Common myeloid progenitor, CD34-positive (primary cell): ENCODE measurements around the gene KLK4.

ENCODE experiments used
- CTCF ChIA-PET: fragments of 350-600 bp; sonication (Branson Sonifier 250); formaldehyde crosslinking; loops from one replicate; lab custom pipeline; 2021; ENCODE audit warnings: antibody characterized with exemption; lab: Charles Lee
- POLR2A ChIA-PET: fragments of 350-600 bp; sonication (Branson Sonifier 250); formaldehyde crosslinking; loops from one replicate; lab custom pipeline; 2021; ENCODE audit warnings: antibody characterized with exemption; lab: Charles Lee
- DNase-seq, 3 donors: peaks; one replicate each; pipeline versions ENCODE4 v3.0.0 to v3.0.0-alpha.2; 2013
- H3K27ac ChIP-seq, 2 experiments: 1 replicate in 1 of 2; 2 replicates in 1 of 2; pipeline ENCODE4 v1.7.0; 2013; ENCODE audit warnings: inconsistent platforms in 2 of 2, low read length in 2 of 2, mild to moderate bottlenecking in 2 of 2, low read depth in 1 of 2, moderate library complexity in 1 of 2; ENCODE audit not compliant: severe bottlenecking in 2 of 2, insufficient read depth in 1 of 2, poor library complexity in 1 of 2
- H3K27me3 ChIP-seq, 5 experiments: replicated peaks in 2 of 5; 1 replicate in 3 of 5; 2 replicates in 2 of 5; pipeline versions ENCODE4 v1.6.1 to v1.7.0; 2013; ENCODE audit warnings: low read length in 4 of 5, mild to moderate bottlenecking in 2 of 5, moderate library complexity in 2 of 5, inconsistent platforms in 1 of 5; ENCODE audit not compliant: insufficient read depth in 5 of 5, control insufficient read depth in 4 of 5
- H3K36me3 ChIP-seq, 4 experiments: 1 replicate in 2 of 4; 2 replicates in 2 of 4; pipeline versions ENCODE4 v1.6.1 to v1.7.0; 2013; ENCODE audit warnings: low read length in 3 of 4, control low read depth in 1 of 4, mild to moderate bottlenecking in 1 of 4; ENCODE audit not compliant: control insufficient read depth in 4 of 4, insufficient read depth in 4 of 4
- H3K4me1 ChIP-seq, 4 experiments: 1 replicate in 3 of 4; 2 replicates in 1 of 4; pipeline versions ENCODE4 v1.6.1 to v1.7.1; 2013; ENCODE audit warnings: low read length in 3 of 4, mild to moderate bottlenecking in 3 of 4, control low read depth in 1 of 4, inconsistent platforms in 1 of 4, moderate library complexity in 1 of 4; ENCODE audit not compliant: control insufficient read depth in 4 of 4, insufficient read depth in 4 of 4; ENCODE audit errors: control extremely low read depth in 1 of 4
- H3K4me3 ChIP-seq, 7 experiments: 1 replicate in 4 of 7; 2 replicates in 3 of 7; pipeline versions ENCODE4 v1.5.1 to v1.7.0; 2013; ENCODE audit warnings: mild to moderate bottlenecking in 7 of 7, low read length in 6 of 7, moderate library complexity in 6 of 7, inconsistent platforms in 2 of 7, low read depth in 2 of 7, control low read depth in 1 of 7; ENCODE audit not compliant: insufficient read depth in 4 of 7, control insufficient read depth in 1 of 7; ENCODE audit errors: extremely low read depth in 1 of 7
- H3K9me3 ChIP-seq, 5 experiments: 1 replicate in 4 of 5; 2 replicates in 1 of 5; pipeline versions ENCODE4 v1.6.1 to v1.7.1; 2013; ENCODE audit warnings: low read length in 4 of 5, mild to moderate bottlenecking in 2 of 5, inconsistent platforms in 1 of 5, low read depth in 1 of 5, moderate library complexity in 1 of 5; ENCODE audit not compliant: control insufficient read depth in 4 of 5, insufficient read depth in 2 of 5; ENCODE audit errors: control extremely low read depth in 1 of 5
- WGBS: methylation state at CpG from one replicate; pipeline ENCODE4 v1.1.5; 2013; ENCODE audit not compliant: insufficient coverage; 5-methylcytosine and 5-hydroxymethylcytosine counted together

Gene KLK4

DNA sequence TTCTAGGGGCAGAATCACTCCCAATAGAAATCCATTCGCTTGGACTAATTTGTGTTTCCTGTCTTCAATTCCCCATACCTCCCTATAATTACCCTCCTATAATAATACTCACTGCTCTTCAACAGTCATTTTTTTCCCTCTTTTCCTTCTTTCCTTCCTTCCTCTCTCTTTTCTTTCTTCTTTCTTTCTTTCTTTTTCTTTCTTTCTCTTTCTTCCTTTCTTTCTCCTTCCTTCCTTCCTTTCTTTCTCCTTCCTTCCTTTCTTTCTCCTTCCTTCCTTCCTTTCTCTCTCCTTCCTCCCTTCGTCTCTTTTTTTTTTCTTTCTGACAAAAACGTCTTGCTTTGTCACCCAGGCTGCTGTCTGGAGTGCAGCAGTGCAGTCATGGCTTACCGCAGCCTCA is 33.6 kb upstream of the KLK4 start:
- ChIA-PET POLR2A (no interaction called here), CTCF (interaction anchor here (0.6 kb wide), 1 partner anchor 40 kb away, joined by 3 read pairs; no protein-coding TSS in a partner anchor)
- DNase-seq, result no peak
- Histone ChIP-seq H3K27ac (no peak overlapping the region), H3K27me3 (peaks cover 0 to 15% (median 2%) of the 10 kb centered on the region in 5 experiments), H3K4me3 (no peak overlapping the region), H3K9me3 (peaks cover 0 to 2% (median 0%) of the 10 kb centered on the region in 5 experiments), H3K4me1 (no peaks in the 10 kb centered on the region), H3K36me3 (no peaks in the 10 kb centered on the region)
- 52% methylated on average over 4 of the region's 4 CpGs for WGBS

DNA sequence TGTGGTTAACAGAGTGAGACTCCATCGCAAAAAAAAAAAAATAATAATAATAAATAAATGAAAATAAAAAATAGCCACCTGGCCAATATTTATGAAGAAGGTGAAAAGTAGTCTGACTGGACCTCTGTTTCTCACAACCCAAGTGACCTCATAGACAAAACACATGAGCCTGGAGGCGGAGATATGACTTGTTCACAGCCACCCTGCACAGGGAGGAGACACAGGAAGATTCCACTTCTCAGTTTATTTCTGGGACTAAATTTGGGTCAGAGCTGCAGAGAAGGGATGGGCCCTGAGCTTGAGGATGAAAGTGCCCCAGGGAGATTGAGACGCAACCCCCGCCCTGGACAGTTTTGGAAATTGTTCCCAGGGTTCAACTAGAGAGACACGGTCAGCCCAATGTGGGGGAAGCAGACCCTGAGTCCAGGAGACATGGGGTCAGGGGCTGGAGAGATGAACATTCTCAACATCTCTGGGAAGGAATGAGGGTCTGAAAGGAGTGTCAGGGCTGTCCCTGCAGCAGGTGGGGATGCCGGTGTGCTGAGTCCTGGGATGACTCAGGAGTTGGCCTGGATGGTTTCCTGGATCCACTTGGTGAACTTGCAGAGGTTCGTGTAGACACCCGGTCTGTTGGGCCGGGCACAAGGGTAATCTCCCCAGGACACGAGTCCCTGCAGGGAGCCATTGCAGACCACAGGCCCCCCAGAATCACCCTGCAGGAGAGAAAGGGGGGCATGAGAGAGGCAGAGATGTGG is 32.1 kb upstream of the KLK4 start:
- Histone ChIP-seq H3K9me3 (peaks cover 0 to 4% (median 0%) of the 10 kb centered on the region in 5 experiments), H3K27ac (no peak overlapping the region), H3K36me3 (no peaks in the 10 kb centered on the region), H3K4me1 (no peaks in the 10 kb centered on the region), H3K27me3 (peaks cover 0 to 12% (median 2%) of the 10 kb centered on the region in 5 experiments), H3K4me3 (no peak overlapping the region)
- 93% methylated on average over 6 of the region's 10 CpGs for WGBS
- POLR2A ChIA-PET, result no interaction called here
- no peak for DNase-seq
- CTCF ChIA-PET, result no interaction called here

DNA sequence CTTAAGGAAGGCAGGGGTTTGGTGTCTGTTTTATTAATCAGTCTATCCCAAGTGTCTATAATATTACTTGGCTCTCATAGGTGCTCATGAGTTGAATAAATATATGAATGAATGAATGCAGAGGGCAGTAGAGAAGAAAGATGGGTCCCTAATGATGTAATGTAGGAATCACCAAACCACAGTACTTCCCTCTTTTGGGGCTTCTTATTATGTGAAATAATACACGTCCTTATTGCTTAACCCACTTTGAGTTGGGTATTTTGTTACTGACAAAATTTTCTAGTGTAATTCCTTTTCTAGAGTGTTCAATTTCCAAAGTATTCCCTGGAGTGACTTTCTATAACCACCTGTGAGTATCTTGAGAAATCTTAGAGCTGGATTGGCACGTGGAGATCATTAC is 28.4 kb upstream of the KLK4 start:
- no peak overlapping the region for H3K27ac ChIP-seq
- H3K27me3 ChIP-seq, result peaks cover 0 to 17% (median 0%) of the 10 kb centered on the region in 5 experiments
- H3K4me1 ChIP-seq, result no peaks in the 10 kb centered on the region
- CTCF ChIA-PET, result no interaction called here
- POLR2A ChIA-PET, result no interaction called here
- H3K4me3 ChIP-seq, result no peak overlapping the region
- H3K9me3 ChIP-seq, result peaks cover 0 to 4% (median 0%) of the 10 kb centered on the region in 5 experiments
- no peak for DNase-seq
- WGBS, result no CpG with 5 or more reads among the region's 2 CpGs
- H3K36me3 ChIP-seq, result no peaks in the 10 kb centered on the region

DNA sequence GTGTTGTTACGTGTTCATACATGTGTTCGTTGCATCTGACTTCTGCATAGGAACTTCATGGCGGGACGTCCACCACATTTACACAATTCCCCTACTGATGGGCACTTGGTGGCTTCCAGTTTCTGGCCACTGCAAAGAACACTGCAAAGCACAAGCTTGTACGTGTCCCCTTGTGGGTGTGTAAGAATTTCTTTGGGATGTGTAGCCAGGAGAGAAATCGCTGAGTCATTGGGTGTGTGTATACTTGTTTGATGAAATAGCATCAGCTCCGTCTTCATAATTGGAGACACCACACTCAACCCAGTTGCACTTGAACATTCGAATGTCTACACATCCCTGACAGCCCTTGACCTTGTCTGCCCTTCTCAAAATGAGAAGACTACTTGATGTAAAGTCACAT is 22.4 kb upstream of the KLK4 start:
- H3K4me3 ChIP-seq, result no peak overlapping the region
- H3K4me1 ChIP-seq, result no peaks in the 10 kb centered on the region
- H3K27me3 ChIP-seq, result peaks cover 0 to 38% (median 10%) of the 10 kb centered on the region in 5 experiments
- no peaks in the 10 kb centered on the region for H3K36me3 ChIP-seq
- H3K27ac ChIP-seq, result no peak overlapping the region
- WGBS, result 81% methylated on average over 4 of the region's 8 CpGs
- peak in 2 of 3 donors; percentile 23 to 31 for DNase-seq
- H3K9me3 ChIP-seq, result no peaks in the 10 kb centered on the region
- POLR2A ChIA-PET, result no interaction called here
- CTCF ChIA-PET, result interaction anchor here (1.2 kb wide), 1 partner anchor 12 kb away, joined by 3 read pairs; no protein-coding TSS in a partner anchor

DNA sequence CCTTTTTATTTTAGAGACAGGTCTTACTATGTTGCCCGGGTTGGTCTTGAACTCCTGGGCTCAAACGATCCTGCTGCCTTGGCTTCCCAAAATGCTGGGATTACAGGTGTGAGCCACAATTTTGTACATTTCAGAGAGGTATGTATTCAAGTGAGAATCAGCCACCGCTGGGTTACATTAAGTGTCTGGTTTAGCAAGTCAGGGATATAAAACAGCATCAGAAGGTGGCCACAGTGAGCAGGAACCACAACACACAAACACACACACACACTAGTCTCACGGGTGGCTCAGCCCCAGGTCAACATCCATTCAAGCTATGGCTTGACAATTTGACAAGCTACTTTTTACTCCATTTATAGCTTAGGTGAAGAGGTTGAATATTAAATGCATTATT is 21.5 kb upstream of the KLK4 start:
- no peak overlapping the region for H3K4me3 ChIP-seq
- DNase-seq, result no peak
- H3K27ac ChIP-seq, result no peak overlapping the region
- CTCF ChIA-PET, result interaction anchor here (0.7 kb wide), 1 partner anchor 95 kb away, joined by 3 read pairs; no protein-coding TSS in a partner anchor
- H3K27me3 ChIP-seq, result peaks cover 0 to 41% (median 11%) of the 10 kb centered on the region in 5 experiments
- WGBS, result 42% methylated on average over 2 of the region's 4 CpGs
- no peaks in the 10 kb centered on the region for H3K4me1 ChIP-seq
- POLR2A ChIA-PET, result no interaction called here
- H3K36me3 ChIP-seq, result no peaks in the 10 kb centered on the region
- H3K9me3 ChIP-seq, result no peaks in the 10 kb centered on the region

DNA sequence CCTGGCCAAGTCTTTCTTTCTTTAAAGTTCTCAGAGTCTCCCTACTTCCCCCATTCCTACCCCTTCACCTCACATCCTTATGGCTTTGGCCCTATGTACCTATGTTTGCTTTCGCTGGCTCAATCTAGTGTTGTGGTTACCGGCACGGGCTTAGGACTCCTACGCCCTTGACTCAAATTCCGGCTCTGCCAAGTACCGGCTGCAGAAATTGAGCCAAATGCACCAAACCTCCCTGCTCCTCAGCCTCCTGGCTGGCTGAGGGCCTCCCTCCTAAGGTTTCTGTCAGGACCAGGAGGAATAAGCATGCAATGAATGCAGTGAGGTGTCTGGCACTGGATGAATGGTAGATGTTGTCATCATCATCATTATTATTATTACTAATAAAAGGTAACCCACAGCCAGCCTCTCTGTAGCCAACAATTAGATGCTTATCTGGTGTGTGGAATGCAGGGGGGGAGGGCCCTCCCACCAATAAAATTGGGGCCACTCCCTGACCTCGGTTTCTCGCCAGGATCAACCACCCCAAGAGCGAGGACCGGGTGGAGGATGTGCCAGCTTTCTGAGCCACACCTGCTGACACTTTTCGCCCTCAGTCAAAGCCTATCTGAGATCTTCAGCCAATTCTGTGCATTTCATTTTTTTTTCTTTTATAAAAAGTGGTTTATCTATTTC is 21.0 kb upstream of the KLK4 start:
- WGBS, result 85% methylated on average over 5 of the region's 11 CpGs
- Histone ChIP-seq H3K4me1 (no peaks in the 10 kb centered on the region), H3K27ac (no peak overlapping the region), H3K27me3 (peaks cover 0 to 43% (median 13%) of the 10 kb centered on the region in 5 experiments), H3K9me3 (no peaks in the 10 kb centered on the region), H3K4me3 (no peak overlapping the region), H3K36me3 (no peaks in the 10 kb centered on the region)
- CTCF ChIA-PET, result no interaction called here
- POLR2A ChIA-PET, result no interaction called here
- DNase-seq, result no peak

DNA sequence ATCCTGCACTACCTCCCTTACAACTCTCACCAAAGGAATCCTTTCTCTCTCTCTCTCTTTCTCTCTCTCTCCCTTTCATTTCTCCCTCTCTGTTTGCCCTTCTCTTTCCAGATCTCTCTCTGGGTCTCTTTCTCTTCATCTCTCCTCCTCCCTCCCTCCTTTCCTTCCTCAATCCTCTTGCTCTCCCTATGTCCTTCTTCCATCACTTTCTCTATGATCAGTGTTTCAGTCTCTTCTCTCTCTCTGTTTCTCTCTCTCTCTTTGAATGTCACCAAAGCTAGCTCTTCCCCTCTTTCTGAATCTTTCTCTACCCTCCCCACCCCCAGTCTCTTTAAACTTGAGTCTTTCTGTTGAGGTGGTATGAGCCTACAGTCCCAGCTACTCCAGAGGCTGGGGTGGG is 19.8 kb upstream of the KLK4 start:
- H3K36me3 ChIP-seq, result no peaks in the 10 kb centered on the region
- H3K4me3 ChIP-seq, result no peak overlapping the region
- no peaks in the 10 kb centered on the region for H3K9me3 ChIP-seq
- no peak for DNase-seq
- H3K27ac ChIP-seq, result no peak overlapping the region
- H3K4me1 ChIP-seq, result no peaks in the 10 kb centered on the region
- peaks cover 0 to 40% (median 13%) of the 10 kb centered on the region in 5 experiments for H3K27me3 ChIP-seq
- ChIA-PET POLR2A (no interaction called here), CTCF (interaction anchor here (0.7 kb wide), 1 partner anchor 148 kb away, joined by 3 read pairs; no protein-coding TSS in a partner anchor)
